Muscle of leg (tissue), 16 donors: Measurements from ENCODE around the gene FCN1. TPM values are rescaled to one million over a fixed set of nuclear protein-coding genes. Genes with fewer than 3 reads are reported as not detected.

Experiments used
- DNase-seq: peaks from one replicate; pipeline ENCODE4 v3.0.0; 2013
- H3K27ac ChIP-seq: one replicate; pipeline ENCODE4 v1.5.1; 2013; ENCODE audit warnings: mild to moderate bottlenecking, low read length, control low read depth
- H3K27me3 ChIP-seq: one replicate; pipeline ENCODE4 v1.6.1; 2013; ENCODE audit warnings: low read length; ENCODE audit not compliant: control insufficient read depth, insufficient read depth
- H3K36me3 ChIP-seq: one replicate; pipeline ENCODE4 v1.6.1; 2013; ENCODE audit warnings: low read length; ENCODE audit not compliant: control insufficient read depth, insufficient read depth
- H3K4me1 ChIP-seq: one replicate; pipeline ENCODE4 v1.6.1; 2013; ENCODE audit warnings: low read length; ENCODE audit not compliant: control insufficient read depth, insufficient read depth
- H3K4me3 ChIP-seq: one replicate; pipeline ENCODE4 v1.5.1; 2013; ENCODE audit warnings: low read length, control low read depth
- H3K9me3 ChIP-seq: replicated peaks from 2 replicates; pipeline ENCODE4 v1.6.1; 2013; ENCODE audit warnings: low read depth, low read length; ENCODE audit not compliant: control insufficient read depth
- WGBS: methylation state at CpG from one replicate; pipeline ENCODE4 v1.1.5; 2013; ENCODE audit warnings: missing lambda C conversion rate; ENCODE audit not compliant: insufficient coverage; 5-methylcytosine and 5-hydroxymethylcytosine counted together
- long read RNA-seq, 11 donors: transcript quantifications; one replicate each; lab custom pipeline, GENCODE V29; 2026
- polyA plus RNA-seq, 8 donors: library from polyadenylated mRNA; unstranded; fragments of 120-200 nt; gene quantifications; one replicate each; pipeline versions ENCODE4 v1.2.1 to v1.2.3, GENCODE V29; 2013; ENCODE audit warnings: inconsistent platforms in 1 of 8, low replicate concordance in 1 of 8; ENCODE audit not compliant: insufficient read length in 8 of 8, insufficient read depth in 1 of 8
- total RNA-seq: library from RNA; stranded (reverse); fragments of 120-200 nt; gene quantifications from one replicate; pipeline ENCODE4 v1.2.4, GENCODE V29; 2013

The FCN1 gene
- total RNA-seq (2.0 TPM), polyA plus RNA-seq (1 to 10 TPM; 3.3 to 8.2 (median 4.2) TPM)
- long read RNA-seq, donor 1, partial matches to known transcripts: 0 of 1 reads
- long read RNA-seq, donor 1, other reads (novel, unspliced or antisense): 0 of 1 reads
- long read RNA-seq, donor 2: 0 reads
- long read RNA-seq, donor 3, partial matches to known transcripts: 0 of 2 reads
- long read RNA-seq, donor 3, other reads (novel, unspliced or antisense): 0 of 2 reads
- long read RNA-seq, donor 4, partial matches to known transcripts: 0 of 3 reads
- long read RNA-seq, donor 4, other reads (novel, unspliced or antisense): 0 of 3 reads
- long read RNA-seq, donor 5: 0 reads
- long read RNA-seq, donor 6, partial matches to known transcripts: 0 of 1 reads
- long read RNA-seq, donor 6, other reads (novel, unspliced or antisense): 0 of 1 reads
- long read RNA-seq, donor 7, partial matches to known transcripts: 0 of 1 reads
- long read RNA-seq, donor 7, other reads (novel, unspliced or antisense): 0 of 1 reads
- long read RNA-seq, donor 8: 0 reads
- long read RNA-seq, donor 9, partial matches to known transcripts: 0 of 2 reads
- long read RNA-seq, donor 9, other reads (novel, unspliced or antisense): 0 of 2 reads
- long read RNA-seq, donor 10, partial matches to known transcripts: 0 of 1 reads
- long read RNA-seq, donor 10, other reads (novel, unspliced or antisense): 0 of 1 reads
- long read RNA-seq, donor 11: 0 reads

DNA sequence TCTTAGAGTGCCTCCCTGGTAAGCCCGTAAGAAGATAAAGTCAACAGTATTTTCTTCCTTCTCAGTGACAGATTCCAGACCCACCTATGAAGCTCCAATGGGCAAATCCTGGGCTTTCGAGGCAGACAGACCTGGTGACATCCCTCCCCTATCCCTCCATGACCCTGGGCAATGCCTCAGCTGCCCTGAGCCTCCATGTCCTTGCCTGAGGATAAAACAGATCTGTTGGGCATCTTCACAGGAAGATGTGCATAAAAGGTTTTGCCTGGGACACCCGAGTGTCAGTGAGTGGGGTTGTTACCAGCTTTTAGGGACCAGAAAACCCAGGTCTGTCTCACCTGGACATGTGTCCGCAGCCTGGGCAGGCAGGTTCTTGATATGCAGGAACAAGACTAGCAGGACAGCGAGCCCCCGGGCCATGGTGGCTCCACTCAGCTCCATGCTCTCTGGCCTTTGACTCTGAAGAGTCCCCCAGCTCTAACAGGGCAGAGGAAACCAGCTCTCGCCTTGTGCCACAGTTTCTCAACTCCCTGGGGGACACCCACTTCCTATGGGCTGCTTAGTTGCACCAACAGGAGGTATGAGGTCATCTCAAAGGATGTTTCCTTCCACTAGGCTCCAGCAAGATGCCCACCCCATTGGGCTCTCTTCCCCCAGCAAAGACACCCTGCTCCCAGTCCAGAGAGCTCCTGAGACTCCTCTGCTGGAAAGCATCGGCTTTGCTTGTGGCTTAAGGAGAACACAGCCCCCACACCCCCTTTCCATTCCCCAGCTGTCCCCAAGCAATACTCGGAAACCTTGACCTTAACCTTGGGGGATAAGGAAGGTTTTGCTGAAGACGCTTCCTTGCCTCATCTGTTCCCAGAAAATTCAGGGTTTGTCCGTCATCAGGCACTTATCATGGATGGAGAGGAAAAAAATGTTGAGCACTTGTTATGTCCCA, at the start of gene FCN1:
TSS of gene FCN1 (minus strand) at position 482 of the 943 bp plus-strand sequence. CDS start at position 441, 41 bp downstream.
- Histone ChIP-seq H3K27me3 (peaks cover 4% of the 10 kb centered on the region), H3K9me3 (peaks cover 5% of the 10 kb centered on the region), H3K4me1 (no peaks in the 10 kb centered on the region), H3K36me3 (no peaks in the 10 kb centered on the region), H3K4me3 (no peak within 1 kb of the TSS), H3K27ac (no peak within 1 kb of the TSS)
- WGBS: 74% methylated on average over 6 of the region's 11 CpGs
- no peak for DNase-seq

DNA sequence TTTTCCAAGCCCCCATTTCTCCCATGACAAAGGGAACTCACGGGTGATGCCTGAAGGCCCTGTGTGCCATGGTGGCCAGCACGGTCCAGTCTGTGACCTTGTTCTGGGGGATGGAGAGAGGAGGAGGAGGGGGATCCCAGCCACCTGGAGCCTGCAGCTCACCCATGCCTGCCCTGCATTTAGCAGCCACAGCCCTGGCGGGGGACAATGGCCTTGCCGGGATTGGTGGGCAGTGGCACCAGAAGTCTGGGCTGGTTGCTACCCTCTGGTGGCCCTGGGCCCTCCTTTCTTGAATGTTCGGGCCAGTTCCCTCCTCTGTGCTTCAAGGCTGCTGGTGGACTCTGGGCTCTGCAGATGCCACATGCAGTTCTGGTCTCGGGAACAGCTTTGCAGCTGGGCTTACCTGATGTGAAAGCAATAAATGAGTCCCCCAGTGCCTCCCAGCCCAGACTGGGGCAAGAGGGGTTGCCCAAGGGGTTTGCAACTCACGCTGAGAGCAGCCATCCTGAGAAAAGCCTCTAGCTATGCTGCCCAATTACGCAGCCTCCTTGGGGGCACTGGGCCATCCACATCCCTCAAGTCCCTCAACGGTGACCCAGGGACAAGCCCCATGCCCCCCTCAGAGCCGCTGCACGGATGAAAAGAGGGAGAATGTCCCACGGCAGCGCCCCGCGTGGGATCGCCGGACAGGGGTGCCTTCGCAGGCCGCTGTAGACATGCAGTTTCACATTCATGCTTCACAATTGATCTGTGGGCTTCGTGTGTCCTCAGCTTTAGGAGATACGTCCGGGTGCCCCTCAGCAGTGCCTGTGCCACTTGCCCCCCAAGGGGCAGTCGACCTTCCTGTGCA, 49.2 kb upstream of the FCN1 start:
- H3K36me3 ChIP-seq: no peaks in the 10 kb centered on the region
- peaks cover 29% of the 10 kb centered on the region for H3K4me1 ChIP-seq
- no peak for DNase-seq
- WGBS: 78% methylated on average over 20 of the region's 23 CpGs
- H3K9me3 ChIP-seq: no peaks in the 10 kb centered on the region
- no peak overlapping the region for H3K27ac ChIP-seq
- H3K27me3 ChIP-seq: peaks cover 21% of the 10 kb centered on the region
- H3K4me3 ChIP-seq: no peak overlapping the region

DNA sequence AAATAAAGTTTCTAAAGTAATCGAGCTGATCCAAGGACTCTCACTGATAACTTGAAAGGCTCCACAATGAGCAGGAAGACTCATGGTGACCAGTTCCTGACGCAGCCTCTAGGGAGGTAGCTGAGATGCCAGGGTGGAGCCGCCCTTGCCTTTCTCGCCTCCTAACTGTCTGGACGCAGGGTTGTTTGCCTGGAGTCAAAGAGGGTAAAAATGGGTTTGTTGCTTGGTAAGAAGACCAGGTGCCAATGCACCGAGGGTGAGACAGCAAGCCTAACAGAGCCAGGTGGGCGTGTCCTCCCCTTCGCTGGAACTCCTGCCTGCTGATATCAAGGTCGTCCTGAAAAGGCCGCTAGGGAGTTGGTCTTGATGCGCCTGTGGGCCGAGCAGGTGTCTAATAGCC, 48.6 kb upstream of the FCN1 start:
- no peaks in the 10 kb centered on the region for H3K9me3 ChIP-seq
- peaks cover 35% of the 10 kb centered on the region for H3K4me1 ChIP-seq
- H3K4me3 ChIP-seq: no peak overlapping the region
- no peak overlapping the region for H3K27ac ChIP-seq
- H3K27me3 ChIP-seq: peaks cover 17% of the 10 kb centered on the region
- H3K36me3 ChIP-seq: no peaks in the 10 kb centered on the region
- no peak for DNase-seq
- WGBS: 86% methylated on average over 11 of the region's 12 CpGs

DNA sequence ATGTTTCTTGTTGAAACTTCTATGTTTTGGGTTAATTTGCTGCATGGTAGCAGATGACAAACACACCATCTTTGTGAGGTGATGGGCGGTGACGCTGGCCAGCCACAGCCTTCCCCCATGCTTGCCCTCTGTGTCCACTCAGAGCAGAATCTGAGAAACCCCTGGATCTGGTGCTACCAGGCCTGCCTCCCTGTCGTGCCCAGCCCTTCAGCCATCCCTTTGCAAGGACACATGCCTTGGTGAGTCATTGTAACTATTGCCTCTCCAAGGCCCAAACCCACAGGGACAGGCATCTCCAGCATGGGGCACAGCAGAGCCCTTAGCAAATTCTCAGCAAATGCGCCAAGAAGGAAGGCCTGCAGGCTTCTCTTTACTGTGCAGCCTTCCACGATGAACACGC, 48.1 kb upstream of the FCN1 start:
- Histone ChIP-seq H3K27me3 (peaks cover 17% of the 10 kb centered on the region), H3K4me3 (no peak overlapping the region), H3K9me3 (no peaks in the 10 kb centered on the region), H3K4me1 (peaks cover 40% of the 10 kb centered on the region), H3K36me3 (no peaks in the 10 kb centered on the region), H3K27ac (no peak overlapping the region)
- DNase-seq: no peak
- WGBS: 84% methylated on average over 6 of the region's 6 CpGs

DNA sequence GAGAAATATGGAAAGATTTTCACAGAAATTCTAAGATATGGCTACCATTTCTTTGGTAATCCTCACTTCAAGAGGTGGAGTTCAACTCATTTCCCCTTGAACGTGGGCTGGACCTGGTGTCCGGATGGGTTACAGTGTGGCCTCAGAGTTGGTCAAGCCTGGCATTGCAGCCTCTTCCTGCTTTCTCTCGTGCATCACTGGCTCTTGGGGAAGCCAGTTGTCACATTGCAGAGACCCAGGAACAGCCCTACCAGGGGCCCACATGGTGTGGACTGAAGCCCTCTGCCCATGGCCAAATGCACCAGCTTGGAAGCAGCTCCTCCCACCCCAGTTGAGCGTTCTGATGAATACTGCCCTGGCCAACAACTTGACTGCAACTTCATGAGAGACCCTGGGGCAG, 47.7 kb upstream of the FCN1 start:
- Histone ChIP-seq H3K9me3 (no peaks in the 10 kb centered on the region), H3K4me1 (peaks cover 44% of the 10 kb centered on the region), H3K36me3 (no peaks in the 10 kb centered on the region), H3K27me3 (peaks cover 17% of the 10 kb centered on the region), H3K27ac (no peak overlapping the region), H3K4me3 (no peak overlapping the region)
- 82% methylated on average over 4 of the region's 4 CpGs for WGBS
- DNase-seq: no peak

DNA sequence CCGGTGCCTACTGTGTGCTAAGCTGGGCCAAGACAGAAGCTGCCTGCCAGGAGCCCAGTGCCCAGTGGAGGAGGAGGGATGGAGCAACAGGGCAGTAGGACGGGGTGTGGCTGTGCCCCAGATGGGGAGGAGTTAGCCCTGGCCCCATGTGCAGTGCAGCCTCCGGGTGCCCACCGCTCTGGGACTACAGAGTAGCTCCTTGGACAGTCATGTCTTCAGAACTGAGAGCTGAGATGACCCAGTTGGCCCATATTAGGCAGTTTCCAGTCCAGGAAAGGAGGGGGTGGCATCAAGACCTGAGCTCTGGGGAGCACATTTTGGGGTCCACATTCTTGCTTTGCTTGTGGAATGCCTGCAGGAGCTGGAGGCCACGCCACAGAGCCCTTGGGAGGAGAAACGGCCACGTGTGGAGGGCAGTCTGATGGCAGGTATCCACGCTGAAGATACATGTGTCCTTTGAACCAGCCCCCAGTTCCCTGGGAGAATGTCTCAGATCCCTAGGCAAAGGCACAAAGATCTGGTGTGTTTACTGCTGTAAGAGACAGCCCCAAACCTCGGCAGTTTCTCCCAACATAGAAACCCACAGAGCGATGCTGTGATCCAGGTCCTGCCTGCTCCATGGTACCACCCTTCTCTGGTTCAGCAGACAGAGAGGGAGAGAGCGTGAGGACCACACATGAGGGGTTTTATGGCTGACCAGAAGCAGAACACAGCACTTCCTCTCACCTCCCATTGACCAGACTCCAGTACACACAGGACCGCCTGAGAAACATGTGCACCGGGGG, 46.8 kb upstream of the FCN1 start:
- Histone ChIP-seq H3K4me1 (peaks cover 47% of the 10 kb centered on the region), H3K9me3 (no peaks in the 10 kb centered on the region), H3K27ac (no peak overlapping the region), H3K36me3 (no peaks in the 10 kb centered on the region), H3K27me3 (peaks cover 12% of the 10 kb centered on the region), H3K4me3 (no peak overlapping the region)
- 89% methylated on average over 7 of the region's 13 CpGs for WGBS
- DNase-seq: no peak

DNA sequence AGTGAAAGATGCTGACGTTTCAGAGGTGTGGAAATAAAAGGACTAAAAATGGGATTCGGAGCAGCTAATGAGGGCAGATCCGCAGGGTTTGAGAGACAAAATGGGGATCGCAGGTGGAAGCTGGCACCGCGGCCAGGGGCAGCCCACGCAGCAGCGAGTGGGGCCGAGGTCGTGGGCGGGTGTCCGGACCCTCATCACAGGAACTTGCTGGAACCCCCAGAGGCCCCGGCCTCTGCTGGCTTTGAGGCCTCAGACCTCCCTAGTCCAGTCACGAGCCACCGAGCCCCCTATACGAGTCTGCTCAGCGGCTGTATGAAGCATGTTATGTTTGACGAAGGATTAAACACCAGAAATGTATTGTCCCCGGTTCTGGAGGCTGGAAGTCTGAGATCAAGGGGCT, 45.8 kb upstream of the FCN1 start:
- H3K27me3 ChIP-seq: peaks cover 8% of the 10 kb centered on the region
- H3K4me3 ChIP-seq: no peak overlapping the region
- DNase-seq: no peak
- H3K27ac ChIP-seq: no peak overlapping the region
- H3K9me3 ChIP-seq: peaks cover under 1% of the 10 kb centered on the region
- no peaks in the 10 kb centered on the region for H3K36me3 ChIP-seq
- peaks cover 42% of the 10 kb centered on the region for H3K4me1 ChIP-seq
- 85% methylated on average over 19 of the region's 19 CpGs for WGBS

DNA sequence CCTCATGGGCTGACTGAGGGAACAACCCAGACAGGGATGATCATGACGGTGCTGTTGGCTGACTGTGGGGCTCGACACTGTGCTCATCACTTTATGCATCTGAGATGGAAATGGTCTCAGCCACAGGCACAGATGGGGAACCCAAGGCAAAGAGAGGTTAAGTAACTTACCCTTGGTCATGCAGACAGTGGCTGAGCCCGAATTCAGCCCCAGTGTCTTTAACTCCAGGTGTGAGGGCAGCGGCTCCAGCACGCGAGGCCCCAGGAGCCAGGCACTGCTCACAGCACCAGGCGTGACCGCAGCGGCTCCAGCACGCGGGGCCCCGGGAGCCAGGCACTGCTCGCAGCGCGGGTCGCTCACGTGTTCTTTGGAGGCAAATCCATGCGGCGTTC, 45.3 kb upstream of the FCN1 start:
- peaks cover 10% of the 10 kb centered on the region for H3K27me3 ChIP-seq
- peaks cover 3% of the 10 kb centered on the region for H3K9me3 ChIP-seq
- no peak overlapping the region for H3K4me3 ChIP-seq
- peaks cover 36% of the 10 kb centered on the region for H3K4me1 ChIP-seq
- WGBS: 85% methylated on average over 17 of the region's 19 CpGs
- H3K27ac ChIP-seq: no peak overlapping the region
- H3K36me3 ChIP-seq: no peaks in the 10 kb centered on the region
- no peak for DNase-seq
